IMR-90 (cell line): Measurements from ENCODE around the gene CRCP. TPM values are rescaled to one million over a fixed set of nuclear protein-coding genes. Genes with fewer than 3 reads are reported as not detected.
A peak's percentile ranks its signal among the peaks of the same experiment; 100 is the strongest.

ENCODE experiments used
- ATAC-seq: fragments of 200-7000 bp; cut with Tn5 transposase; 2 replicates; pipeline ENCODE4 v1.9.1; 2020; ENCODE audit warnings: low read depth, mild to moderate bottlenecking, moderate library complexity
- BruUV-seq: library from RNA; stranded (reverse); fragments of 400-500 nt; replicated peaks from 2 replicates; lab custom pipeline; 2021; lab: Mats Ljungman, UMichigan
- CTCF ChIA-PET: fragments of 300-600 bp; formaldehyde crosslinking; extraction: SDS; loops from one replicate; lab custom pipeline; 2021; ENCODE audit warnings: antibody characterized with exemption; lab: Yijun Ruan, JAX
- POLR2A ChIA-PET: fragments of 300-600 bp; sonication (Branson Sonifier 250); formaldehyde crosslinking; loops from one replicate; lab custom pipeline; 2022; ENCODE audit warnings: antibody characterized with exemption; ENCODE audit not compliant: unreplicated experiment; lab: Charles Lee
- DNase-seq: peaks from one replicate; pipeline ENCODE4 v3.0.0; 2013
- H2AFZ ChIP-seq: replicated peaks from 2 replicates; pipeline ENCODE3; 2013; ENCODE audit warnings: low read length, mild to moderate bottlenecking; ENCODE audit not compliant: poor library complexity
- H2AK5ac ChIP-seq: 2 replicates; pipeline ENCODE4 v1.6.1; 2013; ENCODE audit warnings: low read depth, low read length, inconsistent platforms
- H2AK9ac ChIP-seq: replicated peaks from 2 replicates; pipeline ENCODE3; 2013; ENCODE audit warnings: mild to moderate bottlenecking, low read depth, low read length, moderate library complexity; ENCODE audit not compliant: poor library complexity
- H2BK120ac ChIP-seq: 2 replicates; pipeline ENCODE4 v1.6.1; 2013; ENCODE audit warnings: low read depth, low read length, inconsistent platforms
- H2BK15ac ChIP-seq: 3 replicates; pipeline ENCODE4 v1.6.1; 2013; ENCODE audit warnings: low read depth, low read length, inconsistent platforms
- H2BK20ac ChIP-seq: 2 replicates; pipeline ENCODE4 v1.6.1; 2013; ENCODE audit warnings: low read depth, mild to moderate bottlenecking, inconsistent platforms, low read length, moderate library complexity
- H2BK5ac ChIP-seq: 2 replicates; pipeline ENCODE4 v1.6.1; 2013; ENCODE audit warnings: mild to moderate bottlenecking, low read depth, low read length, inconsistent platforms; ENCODE audit not compliant: poor library complexity, severe bottlenecking
- H3K14ac ChIP-seq: replicated peaks from 2 replicates; pipeline ENCODE4 v1.6.1; 2013; ENCODE audit warnings: low read depth, low read length, inconsistent platforms
- H3K18ac ChIP-seq: 2 replicates; pipeline ENCODE4 v1.6.1; 2013; ENCODE audit warnings: low read depth, low read length, control low read depth
- H3K23ac ChIP-seq: 2 replicates; pipeline ENCODE4 v1.6.1; 2013; ENCODE audit warnings: low read depth, low read length, inconsistent platforms
- H3K27ac ChIP-seq: 2 replicates; pipeline ENCODE4 v1.5.1; 2013; ENCODE audit warnings: mild to moderate bottlenecking, control low read depth, low read length; ENCODE audit not compliant: insufficient read depth
- H3K27me3 ChIP-seq: 2 replicates; pipeline ENCODE4 v1.6.1; 2013; ENCODE audit warnings: low read length; ENCODE audit not compliant: control insufficient read depth, insufficient read depth
- H3K36me3 ChIP-seq: 2 replicates; pipeline ENCODE4 v1.6.1; 2013; ENCODE audit warnings: low read length, mixed read lengths; ENCODE audit not compliant: control insufficient read depth, insufficient read depth
- H3K4ac ChIP-seq: 2 replicates; pipeline ENCODE4 v1.6.1; 2013; ENCODE audit warnings: low read depth, low read length, inconsistent platforms
- H3K4me1 ChIP-seq: 2 replicates; pipeline ENCODE4 v1.6.1; 2013; ENCODE audit warnings: low read length, mixed read lengths; ENCODE audit not compliant: control insufficient read depth, insufficient read depth
- H3K4me2 ChIP-seq: 2 replicates; pipeline ENCODE4 v1.6.1; 2013; ENCODE audit warnings: low read depth, mild to moderate bottlenecking, control low read depth, low read length, moderate library complexity
- H3K4me3 ChIP-seq: 2 replicates; pipeline ENCODE4 v1.5.1; 2013; ENCODE audit warnings: low read depth, mild to moderate bottlenecking, control low read depth, low read length, moderate library complexity; ENCODE audit not compliant: insufficient read depth
- H3K56ac ChIP-seq: 2 replicates; pipeline ENCODE4 v1.6.1; 2013; ENCODE audit warnings: low read length, inconsistent platforms; ENCODE audit not compliant: insufficient read depth; ENCODE audit errors: extremely low read depth
- H3K79me1 ChIP-seq, 2 experiments: 2 replicates each; pipeline ENCODE4 v1.6.1; 2013; ENCODE audit warnings: low read length in 2 of 2, inconsistent platforms in 1 of 2, low read depth in 1 of 2
- H3K9ac ChIP-seq: 2 replicates; pipeline ENCODE4 v1.6.1; 2013; ENCODE audit warnings: low read depth, low read length, control low read depth
- H3K9me1 ChIP-seq: 2 replicates; pipeline ENCODE4 v1.6.1; 2013; ENCODE audit warnings: low read length, inconsistent platforms; ENCODE audit not compliant: insufficient read depth
- H3K9me3 ChIP-seq: 2 replicates; pipeline ENCODE4 v1.6.1; 2013; ENCODE audit warnings: low read length; ENCODE audit not compliant: control insufficient read depth, insufficient read depth
- H4K20me1 ChIP-seq: 2 replicates; pipeline ENCODE4 v1.6.1; 2013; ENCODE audit warnings: low read length, inconsistent platforms; ENCODE audit not compliant: insufficient read depth
- H4K5ac ChIP-seq: 2 replicates; pipeline ENCODE4 v1.6.1; 2013; ENCODE audit warnings: mild to moderate bottlenecking, low read depth, low read length, control low read depth
- H4K8ac ChIP-seq, 2 experiments: 2 replicates each; pipeline ENCODE4 v1.6.1; 2013; ENCODE audit warnings: low read depth in 2 of 2, low read length in 2 of 2, control low read depth in 1 of 2, inconsistent platforms in 1 of 2
- H4K91ac ChIP-seq: 2 replicates; pipeline ENCODE4 v1.6.1; 2013; ENCODE audit warnings: low read depth, low read length, inconsistent platforms; ENCODE audit not compliant: insufficient read depth
- BHLHE40 ChIP-seq: fragments of 150-350 bp; IDR thresholded peaks from 2 replicates; pipeline ENCODE4 v1.6.1; 2016; ENCODE audit warnings: mild to moderate bottlenecking, low read depth, low read length
- CHD1 ChIP-seq: IDR thresholded peaks from 2 replicates; pipeline ENCODE4 v1.6.1; 2012; ENCODE audit warnings: low read depth, low read length, improper control_type of control experiment
- FOS ChIP-seq: fragments of 150-350 bp; IDR thresholded peaks from 2 replicates; pipeline ENCODE4 v1.6.1; 2016; ENCODE audit warnings: low read depth, low read length
- MAFK ChIP-seq: IDR thresholded peaks from 2 replicates; pipeline ENCODE4 v1.6.1; 2012; ENCODE audit warnings: low read depth, low read length, improper control_type of control experiment
- MAZ ChIP-seq: IDR thresholded peaks from 2 replicates; pipeline ENCODE4 v1.6.1; 2012; ENCODE audit warnings: low read depth, mild to moderate bottlenecking, low read length, improper control_type of control experiment, moderate library complexity, borderline replicate concordance
- MXI1 ChIP-seq: IDR thresholded peaks from 2 replicates; pipeline ENCODE4 v1.6.1; 2012; ENCODE audit warnings: low read depth, mild to moderate bottlenecking, low read length, moderate library complexity, borderline replicate concordance
- NFE2L2 ChIP-seq: fragments of 150-350 bp; IDR thresholded peaks from 2 replicates; pipeline ENCODE4 v1.6.1; 2016; ENCODE audit warnings: low read depth, mild to moderate bottlenecking, low read length
- RAD21 ChIP-seq: IDR thresholded peaks from 2 replicates; pipeline ENCODE4 v1.6.1; 2012; ENCODE audit warnings: low read length, improper control_type of control experiment
- RCOR1 ChIP-seq: IDR thresholded peaks from 2 replicates; pipeline ENCODE4 v1.6.1; 2012; ENCODE audit warnings: mild to moderate bottlenecking, low read length, improper control_type of control experiment; ENCODE audit not compliant: insufficient replicate concordance
- RFX5 ChIP-seq: IDR thresholded peaks from 2 replicates; pipeline ENCODE4 v1.8.0; 2012; ENCODE audit warnings: low read depth, mild to moderate bottlenecking, low read length, moderate library complexity
- SMC3 ChIP-seq: fragments of 150-350 bp; IDR thresholded peaks from 2 replicates; pipeline ENCODE4 v1.6.1; 2016; ENCODE audit warnings: low read depth, mild to moderate bottlenecking, antibody characterized with exemption, low read length, moderate library complexity
- WGBS, 2 experiments: methylation state at CpG; one replicate each; pipeline versions ENCODE4 v1.1.5 to v1.1.7; 2013; ENCODE audit warnings: missing lambda C conversion rate in 2 of 2; ENCODE audit not compliant: insufficient read length in 1 of 2; ENCODE audit errors: extremely low coverage in 2 of 2; 5-methylcytosine and 5-hydroxymethylcytosine counted together
- dilution Hi-C: fragments of 300-500 bp; cut with HindIII; formaldehyde crosslinking; loops from one replicate; pipeline ENCODE4 v1.14.3; 2018; ENCODE audit warnings: low sequenced_read_pairs; ENCODE audit not compliant: unreplicated experiment
- in situ Hi-C: fragments of 300-500 bp; cut with MboI; formaldehyde crosslinking; loops from 3 replicates; pipeline ENCODE4 v1.14.3; 2019; ENCODE audit warnings: low sequenced_read_pairs, inconsistent platforms, mixed read lengths
- intact Hi-C: fragments of 100-400 bp; cut with micrococcal nuclease; formaldehyde crosslinking; loops from 2 replicates; pipeline ENCODE4 v1.10.0; 2022
- polyA plus RNA-seq, 3 experiments: library from polyadenylated mRNA; depleted of rRNA; stranded (reverse); fragments of >200 nt; gene quantifications; 2 replicates each; pipeline ENCODE4 v1.2.3, GENCODE V29; 2012; ENCODE audit warnings: low replicate concordance in 1 of 3
- total RNA-seq: library from RNA; depleted of rRNA; stranded (reverse); fragments of >200 nt; gene quantifications from 2 replicates; pipeline ENCODE4 v1.2.3, GENCODE V29; 2012
- TF ChIP-seq, protein P1 (sequence below): conservative IDR thresholded peaks from 2 replicates; pipeline ENCODE4 v1.5.1; 2012; ENCODE audit warnings: mild to moderate bottlenecking, low read depth, low read length, improper control_type of control experiment
- TF ChIP-seq, protein P2 (sequence below): fragments of 150-350 bp; IDR thresholded peaks from 2 replicates; pipeline ENCODE4 v1.6.1; 2017; ENCODE audit warnings: mild to moderate bottlenecking, antibody characterized with exemption, low read length, low read depth

The CRCP gene
- total and polyA plus RNA-seq, 2 of the 4 experiments (the other 2 are of a cell fraction): 22.9 to 37.5 TPM

- peak; percentile 95 for DNase-seq
- Histone ChIP-seq H3K9ac (no peak overlapping the region), H4K5ac (peak overlapping the region; percentile 71; the same call in 1 of the 2 replicates), H3K4ac (peak overlapping the region; percentile 95), H3K9me3 (peaks cover 3% of the 10 kb centered on the region; the same call in 1 of the 2 replicates), H2AK9ac (peak overlapping the region; percentile 88), H2BK120ac (peak overlapping the region; percentile 96), H2BK15ac (peak overlapping the region; percentile 77; the same call in 2 of the 3 replicates), H3K27ac (peak overlapping the region; percentile 80), H3K4me1 (peaks cover 3% of the 10 kb centered on the region), H3K4me3 (no peak overlapping the region), H2AFZ (peak overlapping the region; percentile 74), H3K9me1 (peaks cover 12% of the 10 kb centered on the region), H2AK5ac (peak overlapping the region; percentile 87), H3K14ac (no peak overlapping the region), H3K18ac (0 out of 2 replicates have a peak overlapping the region, but pooled peaks have one; percentile 3), H4K8ac (peak overlapping the region; percentile 18 to 98; a peak in 2 of 4 replicates), H3K56ac (no peak overlapping the region), H3K23ac (no peak overlapping the region), H4K20me1 (peaks cover 3% of the 10 kb centered on the region; the same call in 1 of the 2 replicates), H3K27me3 (no peaks in the 10 kb centered on the region), H3K79me1 (peaks cover 0 to 24% of the 10 kb centered on the region in 2 experiments; a peak in 2 of 4 replicates), H2BK20ac (peak overlapping the region; percentile 33; the same call in 1 of the 2 replicates), H3K4me2 (no peak overlapping the region; the same call in 1 of the 2 replicates), H3K36me3 (no peaks in the 10 kb centered on the region), H2BK5ac (peak overlapping the region; percentile 99), H4K91ac (no peak overlapping the region; the same call in 1 of the 2 replicates)
- no TSS peak for BruUV-seq
- in situ Hi-C loops (no loop called here), dilution Hi-C loops (no loop called here), intact Hi-C loops (no loop called here)
- ATAC-seq: peak; percentile 59
- CTCF ChIA-PET: interaction anchor here (0.6 to 0.8 kb wide), 4 partner anchors 36 to 662 kb away, joined by 3 read pairs; no protein-coding TSS in a partner anchor
- WGBS, 2 experiments: no CpG with 5 or more reads among the region's 9 CpGs
- POLR2A ChIA-PET: no interaction called here
- no peak for TF ChIP-seq SMC3
- peak; percentile 82 for TF ChIP-seq FOS
- TF ChIP-seq RCOR1: peak; percentile 51
- no peak for TF ChIP-seq MAFK
- no peak for TF ChIP-seq CHD1
- 0 out of 2 replicates have a peak, but pooled peaks have one; percentile 30 for TF ChIP-seq MXI1
- TF ChIP-seq, protein P1, sequence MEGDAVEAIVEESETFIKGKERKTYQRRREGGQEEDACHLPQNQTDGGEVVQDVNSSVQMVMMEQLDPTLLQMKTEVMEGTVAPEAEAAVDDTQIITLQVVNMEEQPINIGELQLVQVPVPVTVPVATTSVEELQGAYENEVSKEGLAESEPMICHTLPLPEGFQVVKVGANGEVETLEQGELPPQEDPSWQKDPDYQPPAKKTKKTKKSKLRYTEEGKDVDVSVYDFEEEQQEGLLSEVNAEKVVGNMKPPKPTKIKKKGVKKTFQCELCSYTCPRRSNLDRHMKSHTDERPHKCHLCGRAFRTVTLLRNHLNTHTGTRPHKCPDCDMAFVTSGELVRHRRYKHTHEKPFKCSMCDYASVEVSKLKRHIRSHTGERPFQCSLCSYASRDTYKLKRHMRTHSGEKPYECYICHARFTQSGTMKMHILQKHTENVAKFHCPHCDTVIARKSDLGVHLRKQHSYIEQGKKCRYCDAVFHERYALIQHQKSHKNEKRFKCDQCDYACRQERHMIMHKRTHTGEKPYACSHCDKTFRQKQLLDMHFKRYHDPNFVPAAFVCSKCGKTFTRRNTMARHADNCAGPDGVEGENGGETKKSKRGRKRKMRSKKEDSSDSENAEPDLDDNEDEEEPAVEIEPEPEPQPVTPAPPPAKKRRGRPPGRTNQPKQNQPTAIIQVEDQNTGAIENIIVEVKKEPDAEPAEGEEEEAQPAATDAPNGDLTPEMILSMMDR: no peak
- TF ChIP-seq NFE2L2: no peak
- TF ChIP-seq, protein P2, sequence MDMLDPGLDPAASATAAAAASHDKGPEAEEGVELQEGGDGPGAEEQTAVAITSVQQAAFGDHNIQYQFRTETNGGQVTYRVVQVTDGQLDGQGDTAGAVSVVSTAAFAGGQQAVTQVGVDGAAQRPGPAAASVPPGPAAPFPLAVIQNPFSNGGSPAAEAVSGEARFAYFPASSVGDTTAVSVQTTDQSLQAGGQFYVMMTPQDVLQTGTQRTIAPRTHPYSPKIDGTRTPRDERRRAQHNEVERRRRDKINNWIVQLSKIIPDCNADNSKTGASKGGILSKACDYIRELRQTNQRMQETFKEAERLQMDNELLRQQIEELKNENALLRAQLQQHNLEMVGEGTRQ: no peak
- TF ChIP-seq BHLHE40: peak; percentile 77
- no peak for TF ChIP-seq RFX5
- TF ChIP-seq MAZ: peak; percentile 57; the same call in 1 of the 2 replicates
- TF ChIP-seq RAD21: no peak
These were observed 3.8 kb upstream of the CRCP start for GRCh38 chr7:66110856-66111255.
